PC-3 (cell line): ENCODE measurements around the gene SYNPO. TPM values are rescaled to one million over a fixed set of nuclear protein-coding genes. Genes with fewer than 3 reads are reported as not detected.

Source experiments
- ATAC-seq: fragments of 200-7000 bp; cut with Tn5 transposase; 2 replicates; pipeline ENCODE4 v1.9.1; 2020; ENCODE audit warnings: mild to moderate bottlenecking, moderate library complexity
- BruUV-seq: library from RNA; stranded (reverse); fragments of 400-500 nt; replicated peaks from 2 replicates; lab custom pipeline; 2021; lab: Mats Ljungman, UMichigan
- CTCF ChIA-PET: fragments of 300-600 bp; sonication (Branson Sonifier 250); formaldehyde crosslinking; loops from one replicate; lab custom pipeline; 2022; ENCODE audit warnings: antibody characterized with exemption; lab: Charles Lee
- POLR2A ChIA-PET: fragments of 300-600 bp; sonication (Branson Sonifier 250); formaldehyde crosslinking; loops from one replicate; lab custom pipeline; 2022; ENCODE audit warnings: antibody characterized with exemption; ENCODE audit not compliant: unreplicated experiment; lab: Charles Lee
- DNase-seq: peaks from one replicate; pipeline ENCODE4 v3.0.0-alpha.2; 2015
- H2AFZ ChIP-seq: fragments of 300-600 bp; sonication (generic); 2 replicates; pipeline ENCODE4 v1.6.0; 2016; ENCODE audit warnings: antibody characterized with exemption, low read length
- H3F3A ChIP-seq: fragments of 300-600 bp; sonication (generic); one replicate; pipeline ENCODE4 v1.6.0; 2017; ENCODE audit warnings: antibody characterized with exemption, low read length, control low read depth, mild to moderate bottlenecking; ENCODE audit not compliant: unreplicated experiment
- H3K27ac ChIP-seq: fragments of 300-600 bp; sonication (generic); 2 replicates; pipeline ENCODE4 v1.5.1; 2016; ENCODE audit warnings: mild to moderate bottlenecking, low read length
- H3K27me3 ChIP-seq: fragments of 300-600 bp; sonication (generic); 2 replicates; pipeline ENCODE4 v1.6.1; 2016; ENCODE audit warnings: low read length, mixed read lengths
- H3K36me3 ChIP-seq: fragments of 300-600 bp; sonication (generic); 2 replicates; pipeline ENCODE4 v1.6.1; 2016; ENCODE audit warnings: low read depth, mixed run types, low read length, mixed read lengths
- H3K4me1 ChIP-seq: fragments of 300-600 bp; sonication (generic); 2 replicates; pipeline ENCODE4 v1.5.1; 2016; ENCODE audit warnings: low read length; ENCODE audit not compliant: insufficient read depth
- H3K4me2 ChIP-seq: fragments of 300-600 bp; sonication (generic); 2 replicates; pipeline ENCODE4 v1.6.0; 2016; ENCODE audit warnings: low read length
- H3K4me3 ChIP-seq: fragments of 300-600 bp; sonication (generic); 2 replicates; pipeline ENCODE4 v1.5.1; 2016; ENCODE audit warnings: mild to moderate bottlenecking, low read length, mixed read lengths
- H3K79me2 ChIP-seq: fragments of 300-600 bp; sonication (generic); 2 replicates; pipeline ENCODE4 v1.6.1; 2017; ENCODE audit warnings: low read length, mixed read lengths
- H3K9ac ChIP-seq: fragments of 300-600 bp; sonication (generic); 2 replicates; pipeline ENCODE4 v1.6.0; 2016; ENCODE audit warnings: mild to moderate bottlenecking, low read length
- H3K9me2 ChIP-seq: fragments of 300-600 bp; sonication (generic); replicated peaks from 2 replicates; pipeline ENCODE4 v1.6.1; 2016; ENCODE audit warnings: mixed run types, low read length, mixed read lengths
- H3K9me3 ChIP-seq: fragments of 300-600 bp; sonication (generic); 2 replicates; pipeline ENCODE4 v1.6.1; 2016; ENCODE audit warnings: low read length, mixed read lengths
- H4K20me1 ChIP-seq: fragments of 300-600 bp; sonication (generic); 2 replicates; pipeline ENCODE4 v1.6.1; 2016; ENCODE audit warnings: low read length, mixed read lengths
- EZH2 ChIP-seq: fragments of 300-600 bp; sonication (generic); IDR thresholded peaks from one replicate; pipeline ENCODE4 v1.6.1; 2017; ENCODE audit warnings: antibody characterized with exemption, mild to moderate bottlenecking, low read length; ENCODE audit not compliant: unreplicated experiment
- EZH2phosphoT487 ChIP-seq: fragments of 300-600 bp; sonication (generic); IDR thresholded peaks from 2 replicates; pipeline ENCODE4 v1.6.1; 2018; ENCODE audit warnings: mild to moderate bottlenecking, antibody characterized with exemption, low read length, borderline replicate concordance
- intact Hi-C: fragments of 100-400 bp; cut with micrococcal nuclease; formaldehyde crosslinking; loops from 2 replicates; pipeline ENCODE4 v1.9.0; 2023
- total RNA-seq: library from RNA; depleted of rRNA; stranded (reverse); fragments of >200 nt; gene quantifications from 2 replicates; pipeline ENCODE4 v1.2.3, GENCODE V29; 2014
- TF ChIP-seq, protein P1 (sequence below): fragments of 300-600 bp; sonication (generic); conservative IDR thresholded peaks from 2 replicates; pipeline ENCODE4 v1.5.1; 2017; ENCODE audit warnings: antibody characterized with exemption, low read depth, mild to moderate bottlenecking, low read length

Gene SYNPO
- total RNA-seq, 1 experiment from 2014 or later, result 5.3 TPM

DNA sequence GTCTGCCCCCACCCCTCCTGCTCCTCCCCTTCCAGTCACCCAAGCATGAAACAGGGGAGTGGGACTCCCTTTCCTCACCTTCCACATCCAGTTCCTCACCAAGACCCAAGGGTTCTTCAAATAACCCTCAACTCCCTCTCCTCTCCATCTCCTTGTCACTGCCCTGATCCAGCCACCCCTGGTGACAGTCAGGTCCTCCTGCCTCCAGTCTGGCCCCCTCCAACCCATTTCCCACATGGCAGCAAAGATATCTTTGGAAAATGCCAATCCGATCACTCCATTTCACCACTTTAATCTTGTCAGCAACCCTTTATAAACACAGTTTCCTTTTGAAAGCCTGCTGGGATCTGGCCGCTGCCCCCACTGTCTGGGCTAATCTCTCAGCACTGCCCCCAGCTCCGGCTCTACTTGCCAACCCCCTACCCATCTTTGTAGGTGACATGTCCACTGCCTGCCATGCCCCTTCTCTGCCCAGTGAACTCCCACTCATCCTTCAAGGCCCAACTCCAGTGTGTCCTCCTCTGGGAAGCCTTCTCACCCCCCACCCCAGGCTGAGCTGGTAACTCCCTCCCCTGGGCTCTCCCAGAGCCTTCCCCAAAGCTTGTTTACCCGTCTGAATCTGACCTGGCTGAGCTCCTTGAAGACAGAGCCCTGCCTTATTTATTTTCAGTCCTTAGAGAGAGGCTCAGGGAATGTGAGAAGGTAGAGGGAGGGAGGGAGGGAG is 19.8 kb downstream of the SYNPO start:
- H4K20me1 ChIP-seq, result no peaks in the 10 kb centered on the region
- no peaks in the 10 kb centered on the region for H3K4me1 ChIP-seq
- H3K27ac ChIP-seq, result no peak overlapping the region
- DNase-seq, result no peak
- H3K9ac ChIP-seq, result no peak overlapping the region
- intact Hi-C loops, result no loop called here
- no TSS peak for BruUV-seq
- no peaks in the 10 kb centered on the region for H3F3A ChIP-seq
- no peaks in the 10 kb centered on the region for H3K36me3 ChIP-seq
- no peaks in the 10 kb centered on the region for H3K9me3 ChIP-seq
- H3K4me2 ChIP-seq, result no peak overlapping the region
- no peak for ATAC-seq
- no peak overlapping the region for H3K4me3 ChIP-seq
- H3K9me2 ChIP-seq, result no peaks in the 10 kb centered on the region
- ChIA-PET CTCF (interaction anchor here (0.6 kb wide), 1 partner anchor 99 kb away, joined by 3 read pairs; no protein-coding TSS in a partner anchor), POLR2A (no interaction called here)
- H3K79me2 ChIP-seq, result no peaks in the 10 kb centered on the region
- no peak overlapping the region for H2AFZ ChIP-seq
- TF ChIP-seq EZH2, result no peak
- TF ChIP-seq EZH2phosphoT487, result no peak
- TF ChIP-seq, protein P1, sequence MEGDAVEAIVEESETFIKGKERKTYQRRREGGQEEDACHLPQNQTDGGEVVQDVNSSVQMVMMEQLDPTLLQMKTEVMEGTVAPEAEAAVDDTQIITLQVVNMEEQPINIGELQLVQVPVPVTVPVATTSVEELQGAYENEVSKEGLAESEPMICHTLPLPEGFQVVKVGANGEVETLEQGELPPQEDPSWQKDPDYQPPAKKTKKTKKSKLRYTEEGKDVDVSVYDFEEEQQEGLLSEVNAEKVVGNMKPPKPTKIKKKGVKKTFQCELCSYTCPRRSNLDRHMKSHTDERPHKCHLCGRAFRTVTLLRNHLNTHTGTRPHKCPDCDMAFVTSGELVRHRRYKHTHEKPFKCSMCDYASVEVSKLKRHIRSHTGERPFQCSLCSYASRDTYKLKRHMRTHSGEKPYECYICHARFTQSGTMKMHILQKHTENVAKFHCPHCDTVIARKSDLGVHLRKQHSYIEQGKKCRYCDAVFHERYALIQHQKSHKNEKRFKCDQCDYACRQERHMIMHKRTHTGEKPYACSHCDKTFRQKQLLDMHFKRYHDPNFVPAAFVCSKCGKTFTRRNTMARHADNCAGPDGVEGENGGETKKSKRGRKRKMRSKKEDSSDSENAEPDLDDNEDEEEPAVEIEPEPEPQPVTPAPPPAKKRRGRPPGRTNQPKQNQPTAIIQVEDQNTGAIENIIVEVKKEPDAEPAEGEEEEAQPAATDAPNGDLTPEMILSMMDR, result no peak
- no peaks in the 10 kb centered on the region; the same call in 1 of the 2 replicates for H3K27me3 ChIP-seq

DNA sequence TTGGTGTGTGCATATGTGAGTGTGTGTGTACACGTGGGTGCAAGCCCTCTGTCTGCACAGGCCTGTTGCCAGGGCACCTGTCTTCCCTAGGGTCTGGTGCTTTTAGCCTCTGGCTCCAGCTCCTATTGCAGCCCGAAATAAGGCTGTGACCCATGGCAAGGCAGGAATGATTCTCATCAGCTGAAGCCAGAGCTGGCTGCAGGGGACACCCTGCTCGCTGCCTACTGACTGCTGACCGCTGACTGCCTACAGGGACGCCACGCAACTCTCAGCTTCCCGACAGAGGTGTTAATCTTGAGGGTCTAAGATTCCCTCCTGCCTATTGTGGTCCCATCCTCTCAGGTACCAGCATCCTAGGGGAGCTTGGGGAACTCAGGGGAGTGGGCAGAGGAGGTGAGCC is 20.6 kb downstream of the SYNPO start, which contains the start of gene MYOZ3:
Gene MYOZ3 (plus strand): TSS at position 166 of the 400 bp plus-strand sequence. CDS start 1,691 bp downstream, outside the sequence.
- Histone ChIP-seq H3K36me3 (no peaks in the 10 kb centered on the region), H3K79me2 (no peaks in the 10 kb centered on the region), H3K9ac (no peak within 1 kb of the TSS), H3K9me2 (no peaks in the 10 kb centered on the region), H3K27ac (no peak within 1 kb of the TSS), H3K4me2 (no peak within 1 kb of the TSS), H3K4me3 (no peak within 1 kb of the TSS), H3K4me1 (no peaks in the 10 kb centered on the region), H3K27me3 (no peaks in the 10 kb centered on the region; the same call in 1 of the 2 replicates), H3K9me3 (no peaks in the 10 kb centered on the region), H3F3A (no peaks in the 10 kb centered on the region), H2AFZ (no peak within 1 kb of the TSS), H4K20me1 (no peaks in the 10 kb centered on the region)
- CTCF ChIA-PET, result no interaction called here
- intact Hi-C loops, result no loop called here
- BruUV-seq, result no TSS peak
- POLR2A ChIA-PET, result no interaction called here
- TF ChIP-seq EZH2, result no peak
- TF ChIP-seq, protein P1, result no peak
- no peak for TF ChIP-seq EZH2phosphoT487
- ATAC-seq (no peak), DNase-seq (no peak)
